ENCODE measurements around the gene XCR1.
"Not testable (repeated sequence)": the region's sequence is repeated elsewhere in the genome, so short reads cannot be mapped to it uniquely, and the experiment has no call there.

XCR1 gene

GRCh38 chr3:46027021-46027705 lies at the start of gene XCR1:
Gene XCR1, minus strand, starts transcription at chr3:46027483. Its CDS starts 5,536 bp downstream, at chr3:46021947.
- no peak for DNase-seq (ENCODE audit: low read depth, low spot score)

- no peak for DNase-seq (ENCODE audit: low read depth, low spot score)
Observed at GRCh38 chr3:46076606-46077005, 49.3 kb upstream of the XCR1 start.

- DNase-seq (ENCODE audit: low read depth, low spot score) = no peak
Observed at GRCh38 chr3:46075816-46076215, 48.5 kb upstream of the XCR1 start.

- no peak for DNase-seq (ENCODE audit: low read depth, low spot score)
Observed at GRCh38 chr3:46071222-46071858, 44.1 kb upstream of the XCR1 start.

GRCh38 chr3:46070595-46071093 lies 43.4 kb upstream of the XCR1 start:
- DNase-seq (ENCODE audit: low read depth, low spot score) = no peak

GRCh38 chr3:46068501-46068900 lies 41.2 kb upstream of the XCR1 start:
- DNase-seq (ENCODE audit: low read depth, low spot score) = no peak

- no peak for DNase-seq (ENCODE audit: low read depth, low spot score)
Observed at GRCh38 chr3:46067401-46067800, 40.1 kb upstream of the XCR1 start.

- DNase-seq (ENCODE audit: low read depth, low spot score) = no peak
Observed at GRCh38 chr3:46065750-46066256, 38.5 kb upstream of the XCR1 start.

- DNase-seq (ENCODE audit: low read depth, low spot score) = peak; percentile 70
Observed at GRCh38 chr3:46065294-46065705, 38.0 kb upstream of the XCR1 start.

- no peak for DNase-seq (ENCODE audit: low read depth, low spot score)
Observed at GRCh38 chr3:46062679-46063078, 35.4 kb upstream of the XCR1 start.

- no peak for DNase-seq (ENCODE audit: low read depth, low spot score)
Observed at GRCh38 chr3:46061887-46062286, 34.6 kb upstream of the XCR1 start.

- DNase-seq (ENCODE audit: low read depth, low spot score) = no peak
Observed at GRCh38 chr3:46061108-46061720, 33.9 kb upstream of the XCR1 start.

GRCh38 chr3:46060551-46060950 lies 33.3 kb upstream of the XCR1 start:
- DNase-seq (ENCODE audit: low read depth, low spot score) = no peak

- no peak for DNase-seq (ENCODE audit: low read depth, low spot score)
Observed at GRCh38 chr3:46059432-46059831, 32.1 kb upstream of the XCR1 start.

GRCh38 chr3:46058981-46059380 lies 31.7 kb upstream of the XCR1 start:
- no peak for DNase-seq (ENCODE audit: low read depth, low spot score)

- DNase-seq (ENCODE audit: low read depth, low spot score) = no peak
Observed at GRCh38 chr3:46057716-46058115, 30.4 kb upstream of the XCR1 start.

- DNase-seq (ENCODE audit: low read depth, low spot score) = no peak
Observed at GRCh38 chr3:46056686-46057085, 29.4 kb upstream of the XCR1 start.

GRCh38 chr3:46053761-46054515 lies 26.7 kb upstream of the XCR1 start:
- not testable (repeated sequence) for DNase-seq (ENCODE audit: low read depth, low spot score)

GRCh38 chr3:46053265-46053664 lies 26.0 kb upstream of the XCR1 start:
- DNase-seq (ENCODE audit: low read depth, low spot score) = not testable (repeated sequence)

- DNase-seq (ENCODE audit: low read depth, low spot score) = no peak
Observed at GRCh38 chr3:46052531-46052930, 25.2 kb upstream of the XCR1 start.

- no peak for DNase-seq (ENCODE audit: low read depth, low spot score)
Observed at GRCh38 chr3:46049093-46049492, 21.8 kb upstream of the XCR1 start.

- not testable (repeated sequence) for DNase-seq (ENCODE audit: low read depth, low spot score)
Observed at GRCh38 chr3:46046231-46046630, 18.9 kb upstream of the XCR1 start.

All from activated CD4-positive, CD25-positive, alpha-beta regulatory T cell treated with anti-CD3 and anti-CD28 coated beads, Interleukin-2, amount 50 U/mL, for 16 hours (primary cell).